ENCODE measurements around the gene TPP2. TPM values are rescaled to one million over a fixed set of nuclear protein-coding genes. Genes with fewer than 3 reads are reported as not detected.

TPP2 gene
- total RNA-seq, 2 experiments from 2014 or later = 31.1 to 36.3 TPM

DNA sequence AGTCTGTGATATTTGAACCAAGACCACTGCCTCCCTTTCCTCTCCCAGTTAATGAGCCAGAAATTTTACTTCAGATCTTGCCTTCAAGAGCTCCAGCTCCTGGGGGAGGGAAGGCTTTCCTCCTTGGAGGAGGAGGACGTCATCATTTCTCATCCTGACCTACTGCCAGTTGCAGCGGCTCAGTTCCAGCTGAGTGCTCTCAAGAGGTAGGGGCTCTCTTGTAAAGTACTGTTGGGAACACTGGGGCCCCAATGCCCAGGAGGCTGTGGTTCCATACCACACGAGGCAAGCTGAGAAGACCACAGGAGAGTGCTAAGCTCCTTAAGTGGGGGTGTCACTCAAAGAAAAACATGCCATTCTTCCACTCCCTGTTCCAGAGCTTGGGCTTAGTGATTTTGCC is 61.9 kb downstream of the TPP2 start:
- Histone ChIP-seq H3K27ac (ENCODE audit: low read depth, low read length, poor library complexity, severe bottlenecking) (no peak overlapping the region), H3K36me3 (ENCODE audit: insufficient read depth, low read length) (peaks cover 46% of the 10 kb centered on the region), H3K4me1 (ENCODE audit: insufficient read depth, low read length, poor library complexity, severe bottlenecking) (no peaks in the 10 kb centered on the region), H3K4me2 (ENCODE audit: low read length) (no peak overlapping the region), H4K20me1 (ENCODE audit: insufficient read depth, low read length) (no peaks in the 10 kb centered on the region), H3K79me2 (ENCODE audit: insufficient read depth, low read depth, low read length) (no peaks in the 10 kb centered on the region), H2AFZ (ENCODE audit: low read length) (no peak overlapping the region), H3K4me3 (ENCODE audit: low read depth, low read length, poor library complexity, severe bottlenecking) (no peak overlapping the region), H3K9me2 (ENCODE audit: insufficient read depth, low read length) (no peaks in the 10 kb centered on the region), H3K9me3 (ENCODE audit: low read length) (no peaks in the 10 kb centered on the region)
- POLR2A ChIA-PET = no interaction called here
- CTCF ChIA-PET (ENCODE audit: unreplicated experiment) = no interaction called here
- no peak for DNase-seq (ENCODE audit: low spot score)
- intact Hi-C loops (cut with micrococcal nuclease; ENCODE audit: unreplicated experiment) = no loop called here
- no TSS peak for BruUV-seq (replicated peaks)
- TF ChIP-seq, protein P1, sequence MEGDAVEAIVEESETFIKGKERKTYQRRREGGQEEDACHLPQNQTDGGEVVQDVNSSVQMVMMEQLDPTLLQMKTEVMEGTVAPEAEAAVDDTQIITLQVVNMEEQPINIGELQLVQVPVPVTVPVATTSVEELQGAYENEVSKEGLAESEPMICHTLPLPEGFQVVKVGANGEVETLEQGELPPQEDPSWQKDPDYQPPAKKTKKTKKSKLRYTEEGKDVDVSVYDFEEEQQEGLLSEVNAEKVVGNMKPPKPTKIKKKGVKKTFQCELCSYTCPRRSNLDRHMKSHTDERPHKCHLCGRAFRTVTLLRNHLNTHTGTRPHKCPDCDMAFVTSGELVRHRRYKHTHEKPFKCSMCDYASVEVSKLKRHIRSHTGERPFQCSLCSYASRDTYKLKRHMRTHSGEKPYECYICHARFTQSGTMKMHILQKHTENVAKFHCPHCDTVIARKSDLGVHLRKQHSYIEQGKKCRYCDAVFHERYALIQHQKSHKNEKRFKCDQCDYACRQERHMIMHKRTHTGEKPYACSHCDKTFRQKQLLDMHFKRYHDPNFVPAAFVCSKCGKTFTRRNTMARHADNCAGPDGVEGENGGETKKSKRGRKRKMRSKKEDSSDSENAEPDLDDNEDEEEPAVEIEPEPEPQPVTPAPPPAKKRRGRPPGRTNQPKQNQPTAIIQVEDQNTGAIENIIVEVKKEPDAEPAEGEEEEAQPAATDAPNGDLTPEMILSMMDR (conservative IDR thresholded peaks at IDR 0.05; ENCODE audit: low read length) = no peak
- no peak for TF ChIP-seq EZH2phosphoT487 (IDR thresholded peaks at IDR 0.05; ENCODE audit: borderline replicate concordance, low read depth, low read length)

DNA sequence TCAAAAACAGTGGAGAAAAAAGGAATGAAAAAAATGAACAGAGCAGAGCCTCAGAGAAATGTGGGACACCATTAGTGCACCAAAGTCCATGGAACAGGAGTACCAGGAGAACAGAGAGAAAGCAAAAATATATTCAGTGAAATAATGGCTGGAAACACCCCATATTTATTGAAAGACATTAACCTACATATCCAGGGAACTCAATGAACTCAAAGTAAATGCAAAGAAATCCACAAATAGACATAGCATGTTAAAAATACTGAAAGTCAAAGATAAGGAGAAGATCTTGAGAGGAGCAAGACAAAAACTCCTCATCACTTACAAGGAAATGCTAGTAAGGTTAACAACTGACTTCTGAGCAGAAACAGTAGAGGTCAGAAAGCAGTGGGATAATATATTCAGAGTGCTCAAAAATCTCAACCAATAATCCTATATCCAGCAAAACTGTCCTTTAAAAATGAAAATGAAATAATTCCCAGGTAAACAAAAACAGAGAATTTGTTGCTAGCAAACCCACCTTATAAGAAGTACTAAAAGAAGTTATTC is 62.5 kb downstream of the TPP2 start:
- intact Hi-C loops (cut with micrococcal nuclease; ENCODE audit: unreplicated experiment) = no loop called here
- no peak overlapping the region for H2AFZ ChIP-seq (ENCODE audit: low read length)
- no peak for TF ChIP-seq EZH2phosphoT487 (IDR thresholded peaks at IDR 0.05; ENCODE audit: borderline replicate concordance, low read depth, low read length)
- TF ChIP-seq, protein P1 (conservative IDR thresholded peaks at IDR 0.05; ENCODE audit: low read length) = no peak
- H3K27ac ChIP-seq (ENCODE audit: low read depth, low read length, poor library complexity, severe bottlenecking) = no peak overlapping the region
- POLR2A ChIA-PET = no interaction called here
- no peaks in the 10 kb centered on the region for H3K9me3 ChIP-seq (ENCODE audit: low read length)
- no peak overlapping the region for H3K4me2 ChIP-seq (ENCODE audit: low read length)
- no peaks in the 10 kb centered on the region for H3K4me1 ChIP-seq (ENCODE audit: insufficient read depth, low read length, poor library complexity, severe bottlenecking)
- CTCF ChIA-PET (ENCODE audit: unreplicated experiment) = no interaction called here
- H3K9me2 ChIP-seq (ENCODE audit: insufficient read depth, low read length) = no peaks in the 10 kb centered on the region
- no peak for DNase-seq (ENCODE audit: low spot score)
- H3K79me2 ChIP-seq (ENCODE audit: insufficient read depth, low read depth, low read length) = no peaks in the 10 kb centered on the region
- no peaks in the 10 kb centered on the region for H4K20me1 ChIP-seq (ENCODE audit: insufficient read depth, low read length)
- H3K4me3 ChIP-seq (ENCODE audit: low read depth, low read length, poor library complexity, severe bottlenecking) = no peak overlapping the region
- BruUV-seq (replicated peaks) = no TSS peak
- H3K36me3 ChIP-seq (ENCODE audit: insufficient read depth, low read length) = peaks cover 51% of the 10 kb centered on the region

DNA sequence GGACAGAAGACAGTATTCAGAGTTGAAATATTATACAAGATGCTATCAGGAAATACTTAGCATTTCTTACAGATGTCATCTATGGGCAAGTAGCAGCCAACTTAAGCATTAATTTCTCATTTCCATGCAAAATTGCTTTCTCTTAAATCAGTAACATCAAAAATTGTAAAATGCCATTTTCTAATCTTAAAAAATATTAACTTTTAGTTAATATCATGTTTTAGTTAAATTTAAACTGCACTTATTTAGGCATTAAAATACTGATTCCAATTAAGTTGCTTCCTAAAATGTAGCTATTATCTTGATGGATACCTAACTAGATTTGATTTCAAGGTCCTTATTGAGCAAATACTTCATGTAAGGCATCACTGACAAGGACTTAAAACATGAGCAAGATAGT is 70.2 kb downstream of the TPP2 start:
- no peak for TF ChIP-seq EZH2phosphoT487 (IDR thresholded peaks at IDR 0.05; ENCODE audit: borderline replicate concordance, low read depth, low read length)
- TF ChIP-seq, protein P1 (conservative IDR thresholded peaks at IDR 0.05; ENCODE audit: low read length) = no peak
- ChIA-PET CTCF (ENCODE audit: unreplicated experiment) (no interaction called here), POLR2A (interaction anchor here (0.6 to 0.7 kb wide), 2 partner anchors 76 to 609 kb away, joined by 3 to 6 read pairs; no protein-coding TSS in a partner anchor)
- Histone ChIP-seq H3K27ac (ENCODE audit: low read depth, low read length, poor library complexity, severe bottlenecking) (no peak overlapping the region), H4K20me1 (ENCODE audit: insufficient read depth, low read length) (no peaks in the 10 kb centered on the region), H3K4me3 (ENCODE audit: low read depth, low read length, poor library complexity, severe bottlenecking) (no peak overlapping the region), H3K4me2 (ENCODE audit: low read length) (no peak overlapping the region), H3K36me3 (ENCODE audit: insufficient read depth, low read length) (peaks cover 67% of the 10 kb centered on the region), H3K9me2 (ENCODE audit: insufficient read depth, low read length) (no peaks in the 10 kb centered on the region), H3K4me1 (ENCODE audit: insufficient read depth, low read length, poor library complexity, severe bottlenecking) (no peaks in the 10 kb centered on the region), H3K79me2 (ENCODE audit: insufficient read depth, low read depth, low read length) (no peaks in the 10 kb centered on the region), H3K9me3 (ENCODE audit: low read length) (no peaks in the 10 kb centered on the region), H2AFZ (ENCODE audit: low read length) (no peak overlapping the region)
- intact Hi-C loops (cut with micrococcal nuclease; ENCODE audit: unreplicated experiment) = no loop called here
- BruUV-seq (replicated peaks) = no TSS peak
- DNase-seq (ENCODE audit: low spot score) = no peak
